ENCODE measurements around the gene GPC3.

GPC3 gene

DNA sequence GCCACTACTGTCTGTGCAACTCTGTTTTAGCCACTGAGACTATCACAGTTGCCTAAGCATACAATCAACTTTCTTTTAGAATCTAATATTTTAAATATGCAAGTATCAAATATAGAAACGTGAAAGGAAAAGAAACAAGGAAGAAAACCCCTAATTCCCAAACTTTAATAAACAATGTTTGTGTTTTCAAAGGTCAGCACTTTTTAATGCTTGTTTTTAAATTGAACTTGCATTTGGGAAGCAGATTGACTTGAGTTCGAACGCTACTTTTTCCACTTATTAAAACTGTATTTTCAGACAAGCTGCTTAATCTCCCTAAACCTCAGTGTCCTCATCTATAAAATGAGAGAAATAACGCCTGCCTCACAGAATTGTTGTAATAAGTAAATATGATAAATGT, 384.3 kb downstream of the GPC3 start:
- DNase-seq (ENCODE audit: low read depth), result no peak

GRCh38 chrX:133600536-133600935, 384.9 kb downstream of the GPC3 start:
- DNase-seq (ENCODE audit: low read depth), result no peak

DNA sequence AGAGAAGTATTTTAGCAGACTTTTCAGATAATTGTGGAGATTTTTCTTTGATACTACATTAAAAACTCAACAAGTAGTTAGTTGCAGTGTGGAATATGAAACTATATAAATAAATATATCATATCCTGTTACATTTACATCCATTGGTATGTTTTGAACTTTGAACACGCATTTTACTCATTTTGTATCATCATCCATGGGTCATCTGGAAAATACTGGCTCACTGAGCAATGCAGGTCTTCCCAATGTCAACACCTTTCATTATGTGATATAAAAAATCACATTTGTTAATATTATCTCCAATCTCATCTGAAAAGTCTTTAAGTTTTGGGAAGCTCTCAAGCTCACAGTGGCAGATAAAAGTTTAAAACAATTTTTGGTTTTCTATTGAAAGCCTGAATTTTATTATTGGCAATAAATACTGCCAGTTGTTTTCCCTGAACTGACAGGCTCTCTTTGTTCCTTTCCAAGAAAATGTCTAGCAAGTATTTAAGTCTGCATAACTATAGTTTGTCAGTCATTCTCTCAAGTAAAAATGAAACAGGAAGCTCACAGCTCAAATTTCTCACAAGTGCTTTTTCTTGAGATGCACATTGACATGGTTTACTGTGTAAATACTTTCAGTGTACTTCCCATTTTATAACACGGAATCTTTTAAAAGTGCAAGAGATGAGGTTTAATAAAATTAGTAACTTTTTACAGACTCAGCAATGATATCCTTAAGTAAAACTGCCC, 386.6 kb downstream of the GPC3 start:
- no peak for DNase-seq (ENCODE audit: low read depth)

- DNase-seq (ENCODE audit: low read depth), result no peak
Observed at GRCh38 chrX:133594156-133594555, 391.2 kb downstream of the GPC3 start.

GRCh38 chrX:133593531-133593930, 391.9 kb downstream of the GPC3 start:
- no peak for DNase-seq (ENCODE audit: low read depth)

GRCh38 chrX:133590703-133591505, 394.5 kb downstream of the GPC3 start:
- no peak for DNase-seq (ENCODE audit: low read depth)

DNA sequence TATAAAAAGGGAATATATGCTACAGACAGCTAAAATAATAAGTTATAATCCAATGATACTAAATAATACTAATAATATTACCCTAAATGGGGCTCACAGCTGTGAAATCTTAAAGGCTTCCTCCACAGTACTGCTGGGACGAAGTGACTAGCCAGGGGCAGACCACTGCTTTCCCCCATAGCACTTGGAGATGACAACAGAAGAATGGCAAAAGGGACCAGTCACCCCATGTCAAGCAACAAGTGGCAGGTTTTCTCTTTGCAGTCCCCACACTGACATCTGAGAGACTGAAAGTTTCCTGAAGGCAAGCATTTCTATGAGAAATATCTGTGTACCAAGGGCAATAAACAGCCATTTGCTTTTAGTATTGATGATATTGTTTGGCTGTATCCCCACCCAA, 396.6 kb downstream of the GPC3 start:
- no peak for DNase-seq (ENCODE audit: low read depth)

DNA sequence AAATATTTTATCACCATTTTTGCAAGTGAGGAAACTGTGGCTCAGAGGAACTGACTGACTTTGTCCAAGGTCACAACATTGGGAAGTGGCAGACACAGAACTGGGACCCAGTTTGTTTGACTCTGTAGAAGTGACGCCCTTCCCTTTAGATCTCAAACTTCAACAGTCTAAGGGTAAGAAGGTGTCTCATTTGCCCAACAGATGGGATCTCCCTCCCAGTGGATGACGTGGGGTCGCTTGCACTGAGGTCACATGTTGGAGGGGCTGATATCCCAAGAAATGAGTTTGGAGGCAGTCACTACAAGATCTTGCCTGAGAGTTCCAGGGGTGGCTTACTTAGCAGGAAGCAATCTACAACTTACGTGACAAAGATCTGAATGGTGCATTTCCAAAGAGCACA, 397.6 kb downstream of the GPC3 start:
- DNase-seq (ENCODE audit: low read depth), result no peak

- no peak for DNase-seq (ENCODE audit: low read depth)
Observed at GRCh38 chrX:133587071-133587470, 398.3 kb downstream of the GPC3 start.

DNA sequence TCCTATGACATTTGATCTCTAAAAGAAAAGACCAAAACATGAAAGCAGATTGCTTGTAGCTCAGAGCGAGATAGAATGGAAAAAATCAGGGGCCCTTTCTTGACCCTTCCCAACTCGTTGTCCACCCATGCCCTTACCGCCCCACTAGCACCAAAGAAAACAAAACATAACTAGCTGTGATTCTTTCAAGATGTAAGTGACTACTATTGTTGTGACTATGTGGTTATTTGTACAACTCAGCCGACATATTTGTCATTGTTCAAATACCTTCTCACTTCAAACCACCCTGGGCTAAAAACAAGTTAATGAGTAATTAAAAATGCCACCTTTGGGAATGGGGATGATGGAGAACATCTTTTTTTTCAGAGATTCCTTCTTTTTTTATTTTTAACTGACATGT, 399.0 kb downstream of the GPC3 start:
- no peak for DNase-seq (ENCODE audit: low read depth)

DNA sequence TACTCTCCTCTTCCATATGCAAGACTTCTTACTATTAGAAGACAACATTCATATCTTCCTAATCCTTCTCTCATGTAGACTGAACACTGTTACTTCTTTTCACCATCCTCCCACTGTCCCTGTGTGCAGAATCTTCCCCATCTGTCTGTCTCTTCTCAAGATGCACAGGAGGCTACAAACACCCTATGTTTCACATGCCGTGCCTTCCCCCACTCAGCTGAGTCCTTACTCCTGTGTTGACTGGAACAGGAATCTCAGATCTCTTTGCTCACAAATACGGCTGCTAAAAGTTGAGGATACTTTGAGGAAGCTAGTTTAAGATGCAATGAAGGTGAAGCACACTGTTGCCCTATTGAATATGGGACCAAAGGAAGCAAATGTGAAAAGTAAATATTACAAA, 401.6 kb downstream of the GPC3 start:
- DNase-seq (ENCODE audit: low read depth), result no peak

- DNase-seq (ENCODE audit: low read depth), result peak; percentile 13
Observed at GRCh38 chrX:133580625-133581024, 404.8 kb downstream of the GPC3 start.

DNA sequence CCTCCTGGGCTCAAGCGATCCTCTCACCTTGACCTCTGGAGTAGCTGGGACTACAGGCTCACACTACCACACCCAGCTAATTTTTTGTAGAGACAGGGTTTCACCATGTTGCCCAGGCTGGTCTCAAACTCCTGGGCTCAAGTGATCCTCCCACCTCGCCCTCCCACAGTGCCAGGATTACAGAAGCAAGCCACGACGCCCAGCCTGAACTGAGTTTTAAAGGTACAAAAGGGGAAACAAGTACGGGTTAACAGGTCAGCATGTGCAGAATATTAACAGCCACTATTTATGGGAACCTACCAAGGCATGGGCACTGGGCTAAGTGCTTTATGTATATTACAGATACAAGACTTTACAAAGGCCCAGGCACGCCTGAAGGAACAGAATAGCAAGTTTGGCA, 405.8 kb downstream of the GPC3 start:
- no peak for DNase-seq (ENCODE audit: low read depth)

- no peak for DNase-seq (ENCODE audit: low read depth)
Observed at GRCh38 chrX:133576876-133577275, 408.5 kb downstream of the GPC3 start.

DNA sequence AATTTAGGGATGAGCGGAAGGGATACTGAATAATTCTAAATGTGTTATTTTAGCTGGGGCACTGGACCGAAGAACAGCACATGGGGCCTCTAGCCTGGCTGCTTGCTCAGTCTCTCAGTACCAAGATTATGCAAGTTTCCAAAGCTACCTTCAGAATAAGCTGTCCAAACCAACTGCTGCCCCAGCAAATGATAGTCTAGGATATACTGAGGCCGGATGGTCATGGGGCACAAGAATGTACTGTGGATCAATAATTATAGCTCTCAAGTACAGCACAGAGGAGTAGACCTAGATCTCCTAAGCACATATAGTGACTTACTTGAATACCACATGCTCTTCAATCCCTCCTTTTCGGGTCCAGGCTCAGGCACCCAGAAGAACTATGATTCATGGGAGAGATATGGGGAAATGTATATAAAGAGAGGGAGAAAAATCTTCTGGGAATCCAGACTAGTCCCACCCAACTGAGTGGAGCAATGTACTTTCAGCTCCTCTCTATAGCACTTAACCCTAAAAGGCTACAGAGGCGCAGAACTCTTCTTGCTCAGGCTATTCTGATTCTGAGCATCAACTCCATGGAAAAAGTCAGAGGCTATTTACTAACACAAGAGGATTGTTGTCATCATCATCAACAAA, 409.8 kb downstream of the GPC3 start:
- no peak for DNase-seq (ENCODE audit: low read depth)

DNA sequence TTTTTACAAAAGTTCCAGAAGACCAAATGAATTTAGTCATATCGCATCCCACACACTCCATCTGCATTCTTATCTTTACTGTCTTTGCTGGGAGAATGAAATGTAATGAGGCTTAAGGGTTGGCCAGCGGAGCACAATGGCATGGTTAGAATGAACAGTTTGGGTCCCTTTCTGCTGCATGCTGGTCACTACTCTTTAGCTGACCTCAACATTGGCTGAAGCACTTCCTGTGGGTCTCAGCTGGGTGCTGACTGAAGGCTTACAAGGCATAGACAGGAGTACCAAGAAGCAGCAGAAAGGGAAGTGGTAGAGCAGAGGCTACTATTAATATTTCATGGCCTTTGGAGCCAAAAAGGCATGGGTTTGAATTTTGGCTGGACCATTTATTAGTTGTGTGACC, 410.7 kb downstream of the GPC3 start:
- DNase-seq (ENCODE audit: low read depth), result no peak

- DNase-seq (ENCODE audit: low read depth), result no peak
Observed at GRCh38 chrX:133570549-133570948, 414.8 kb downstream of the GPC3 start.

- DNase-seq (ENCODE audit: low read depth), result no peak
Observed at GRCh38 chrX:133569217-133569616, 416.2 kb downstream of the GPC3 start.

DNA sequence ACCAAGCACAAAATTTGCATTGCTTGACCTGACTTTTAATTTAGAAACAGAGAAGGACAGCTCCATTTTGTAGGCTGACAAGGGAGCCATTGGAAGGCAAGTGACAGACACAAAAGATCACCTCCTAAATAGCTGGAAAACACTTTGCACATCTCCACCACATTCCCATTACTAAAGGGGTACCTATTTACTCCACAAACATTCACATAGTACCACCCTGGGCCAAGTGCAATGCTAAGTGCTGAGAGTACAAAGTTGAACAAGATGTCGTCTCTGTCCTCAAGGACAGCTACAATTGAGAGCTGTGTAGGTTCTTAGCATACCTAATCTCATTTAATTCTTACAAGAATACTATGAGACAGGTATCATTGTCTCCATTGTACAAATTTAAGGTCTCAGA, 417.3 kb downstream of the GPC3 start:
- no peak for DNase-seq (ENCODE audit: low read depth)

- DNase-seq (ENCODE audit: low read depth), result no peak
Observed at GRCh38 chrX:133566876-133567275, 418.5 kb downstream of the GPC3 start.

GRCh38 chrX:133563705-133564104, 421.7 kb downstream of the GPC3 start:
- no peak for DNase-seq (ENCODE audit: low read depth)

- no peak for DNase-seq (ENCODE audit: low read depth)
Observed at GRCh38 chrX:133561251-133561650, 424.1 kb downstream of the GPC3 start.

GRCh38 chrX:133559909-133560308, 425.5 kb downstream of the GPC3 start:
- DNase-seq (ENCODE audit: low read depth), result no peak
